DOHH2 (cell line): Measurements from ENCODE around the gene ESPL1.

Source experiments
- H3F3A ChIP-seq: fragments of 200-600 bp; sonication (generic), shearing (Covaris generic); 2 replicates; pipeline ENCODE4 v1.6.0; 2016; ENCODE audit warnings: antibody characterized with exemption, mild to moderate bottlenecking; ENCODE audit not compliant: control insufficient read depth, insufficient read depth
- H3K27ac ChIP-seq: fragments of 200-600 bp; sonication (generic); 2 replicates; pipeline ENCODE4 v1.5.1; 2014; ENCODE audit warnings: low read depth, mild to moderate bottlenecking, low read length, moderate library complexity
- H3K27me3 ChIP-seq: fragments of 200-600 bp; sonication (generic); 2 replicates; pipeline ENCODE4 v1.6.1; 2014; ENCODE audit warnings: mild to moderate bottlenecking, low read length, mixed read lengths; ENCODE audit not compliant: control insufficient read depth
- H3K36me3 ChIP-seq: fragments of 200-600 bp; sonication (generic); 2 replicates; pipeline ENCODE4 v1.6.1; 2014; ENCODE audit warnings: mild to moderate bottlenecking, low read length, moderate library complexity, mixed read lengths; ENCODE audit not compliant: control insufficient read depth
- H3K4me1 ChIP-seq: fragments of 200-600 bp; sonication (generic); 2 replicates; pipeline ENCODE4 v1.6.1; 2014; ENCODE audit warnings: mild to moderate bottlenecking, low read length, mixed read lengths; ENCODE audit not compliant: control insufficient read depth
- H3K4me2 ChIP-seq: fragments of 200-600 bp; sonication (generic); 2 replicates; pipeline ENCODE4 v1.6.0; 2014; ENCODE audit warnings: mild to moderate bottlenecking, low read length, moderate library complexity
- H3K4me3 ChIP-seq: fragments of 200-600 bp; sonication (generic); 2 replicates; pipeline ENCODE4 v1.5.1; 2014; ENCODE audit warnings: mild to moderate bottlenecking, low read length, mixed read lengths
- H3K79me2 ChIP-seq: fragments of 200-600 bp; sonication (generic); 2 replicates; pipeline ENCODE4 v1.6.1; 2014; ENCODE audit warnings: mild to moderate bottlenecking, low read length, mixed read lengths; ENCODE audit not compliant: control insufficient read depth
- H3K9me2 ChIP-seq: fragments of 200-600 bp; sonication (generic); replicated peaks from 2 replicates; pipeline ENCODE4 v1.6.1; 2014; ENCODE audit warnings: mild to moderate bottlenecking, low read length, mixed read lengths; ENCODE audit not compliant: control insufficient read depth
- H3K9me3 ChIP-seq: fragments of 200-600 bp; sonication (generic); 2 replicates; pipeline ENCODE4 v1.6.1; 2014; ENCODE audit warnings: antibody characterized with exemption, low read length, mixed read lengths; ENCODE audit not compliant: control insufficient read depth, insufficient read depth
- H4K20me1 ChIP-seq: fragments of 200-600 bp; sonication (generic); 2 replicates; pipeline ENCODE4 v1.6.0; 2014; ENCODE audit warnings: low read depth, mild to moderate bottlenecking, antibody characterized with exemption, low read length, moderate library complexity; ENCODE audit not compliant: control insufficient read depth, insufficient read depth
- EZH2phosphoT487 ChIP-seq: fragments of 200-600 bp; sonication (generic); IDR thresholded peaks from 2 replicates; pipeline ENCODE4 v1.6.1; 2017; ENCODE audit warnings: borderline replicate concordance, mild to moderate bottlenecking, antibody characterized with exemption, low read length, moderate library complexity, mixed read lengths
- TF ChIP-seq, protein P1 (sequence below): fragments of 200-600 bp; sonication (generic); IDR thresholded peaks from one replicate; pipeline ENCODE4 v1.5.1; 2014; ENCODE audit warnings: antibody characterized with exemption, mild to moderate bottlenecking, low read depth, low read length; ENCODE audit not compliant: poor library complexity, severe bottlenecking

Gene ESPL1

DNA sequence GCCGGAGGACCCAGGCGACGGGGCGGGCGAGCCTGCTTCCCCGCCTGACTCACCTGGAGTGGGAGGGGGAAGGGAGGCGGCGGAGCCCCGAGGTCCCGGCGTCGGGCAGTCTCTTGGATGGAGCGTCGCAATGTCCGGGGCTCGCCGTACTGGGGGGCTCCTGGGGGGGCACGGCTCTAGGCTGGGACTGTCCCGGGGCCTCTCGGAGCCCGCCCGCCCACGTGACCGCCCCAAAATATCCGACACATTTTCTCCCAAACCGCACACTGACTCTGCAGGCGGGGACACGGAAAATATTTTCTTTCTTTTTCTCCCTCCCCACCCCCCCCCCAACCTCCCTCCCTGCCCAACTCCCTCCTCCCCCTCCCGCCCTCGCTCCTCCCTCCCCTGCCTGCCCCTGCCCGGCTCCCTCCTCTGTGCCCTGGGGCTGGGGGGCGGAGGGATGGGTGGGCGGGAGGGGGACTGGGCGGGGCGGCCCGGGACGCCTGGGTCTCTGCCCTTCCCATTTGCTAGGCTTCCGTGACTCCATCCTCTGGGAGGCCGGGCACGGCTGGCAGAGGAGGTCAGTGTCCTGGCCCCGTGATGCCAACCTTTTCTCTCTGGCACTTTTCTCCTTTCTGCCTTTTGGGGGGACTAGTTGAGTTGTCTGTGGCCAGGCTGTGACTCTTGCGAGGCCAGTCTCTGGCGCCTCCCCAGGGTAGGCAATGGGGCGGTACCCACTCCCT, 36.0 kb upstream of the ESPL1 start, which contains the start of gene RARG:
TSS of gene RARG (minus strand) at position 289 of the 725 bp plus-strand sequence. CDS start 4,664 bp downstream, outside the sequence.
- Histone ChIP-seq H3K9me2 (no peaks in the 10 kb centered on the region), H3K79me2 (no peaks in the 10 kb centered on the region), H3K27ac (no peak within 1 kb of the TSS), H3K4me1 (peaks cover 16% of the 10 kb centered on the region), H3F3A (0 out of 2 replicates have a peak, but pooled peaks cover 2% of the 10 kb centered on the region), H3K9me3 (no peaks in the 10 kb centered on the region), H4K20me1 (no peaks in the 10 kb centered on the region), H3K36me3 (no peaks in the 10 kb centered on the region), H3K4me3 (peak within 1 kb of the TSS; percentile 73), H3K4me2 (peak within 1 kb of the TSS; percentile 87), H3K27me3 (peaks cover 61% of the 10 kb centered on the region)
- no peak for TF ChIP-seq EZH2phosphoT487
- TF ChIP-seq, protein P1, sequence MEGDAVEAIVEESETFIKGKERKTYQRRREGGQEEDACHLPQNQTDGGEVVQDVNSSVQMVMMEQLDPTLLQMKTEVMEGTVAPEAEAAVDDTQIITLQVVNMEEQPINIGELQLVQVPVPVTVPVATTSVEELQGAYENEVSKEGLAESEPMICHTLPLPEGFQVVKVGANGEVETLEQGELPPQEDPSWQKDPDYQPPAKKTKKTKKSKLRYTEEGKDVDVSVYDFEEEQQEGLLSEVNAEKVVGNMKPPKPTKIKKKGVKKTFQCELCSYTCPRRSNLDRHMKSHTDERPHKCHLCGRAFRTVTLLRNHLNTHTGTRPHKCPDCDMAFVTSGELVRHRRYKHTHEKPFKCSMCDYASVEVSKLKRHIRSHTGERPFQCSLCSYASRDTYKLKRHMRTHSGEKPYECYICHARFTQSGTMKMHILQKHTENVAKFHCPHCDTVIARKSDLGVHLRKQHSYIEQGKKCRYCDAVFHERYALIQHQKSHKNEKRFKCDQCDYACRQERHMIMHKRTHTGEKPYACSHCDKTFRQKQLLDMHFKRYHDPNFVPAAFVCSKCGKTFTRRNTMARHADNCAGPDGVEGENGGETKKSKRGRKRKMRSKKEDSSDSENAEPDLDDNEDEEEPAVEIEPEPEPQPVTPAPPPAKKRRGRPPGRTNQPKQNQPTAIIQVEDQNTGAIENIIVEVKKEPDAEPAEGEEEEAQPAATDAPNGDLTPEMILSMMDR: no peak

DNA sequence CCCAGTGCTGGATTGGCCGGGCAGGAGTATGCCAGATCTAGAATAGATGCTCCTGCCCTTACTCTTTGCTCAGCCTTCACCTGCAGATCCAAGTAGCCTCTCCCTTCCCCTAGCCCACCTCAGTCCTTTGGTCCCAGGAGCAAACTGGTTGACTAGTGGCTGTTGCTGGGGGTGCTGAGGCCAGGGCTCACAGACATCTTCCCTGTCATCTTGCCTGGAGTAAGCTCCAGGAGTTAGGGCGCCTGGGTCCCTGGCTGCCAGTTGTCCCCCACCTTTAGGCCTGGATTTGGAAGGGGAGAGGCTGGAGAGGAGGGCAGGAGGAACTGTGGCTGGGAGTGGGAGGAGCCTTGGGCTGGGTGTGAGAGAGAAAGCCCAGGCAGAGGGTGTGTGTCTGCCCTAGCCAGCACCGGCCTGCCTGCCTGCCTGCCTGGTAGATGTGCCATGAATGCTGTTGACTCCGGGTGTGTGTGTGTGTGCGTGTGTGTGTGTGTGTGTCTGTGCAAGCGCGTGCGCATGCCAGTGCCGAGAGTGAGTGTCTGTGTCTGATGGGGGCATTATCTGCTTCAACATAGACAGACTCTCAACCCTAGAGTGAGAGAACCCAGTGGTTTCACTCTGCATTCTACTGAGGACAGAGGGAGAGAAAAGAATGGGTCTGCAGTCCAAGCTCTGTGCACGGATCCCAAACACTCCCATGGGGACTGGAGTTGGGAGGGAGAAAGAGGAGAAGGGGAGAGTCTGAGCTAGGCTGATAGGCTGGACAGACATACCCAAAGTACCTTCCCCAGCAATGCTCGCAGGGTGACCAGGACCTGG, 35.2 kb upstream of the ESPL1 start:
- Histone ChIP-seq H4K20me1 (no peaks in the 10 kb centered on the region), H3K4me1 (peaks cover 16% of the 10 kb centered on the region), H3K9me3 (no peaks in the 10 kb centered on the region), H3K27me3 (peaks cover 67% of the 10 kb centered on the region), H3F3A (0 out of 2 replicates have a peak, but pooled peaks cover 2% of the 10 kb centered on the region), H3K9me2 (no peaks in the 10 kb centered on the region), H3K27ac (no peak overlapping the region), H3K4me3 (peak overlapping the region; percentile 73), H3K36me3 (no peaks in the 10 kb centered on the region), H3K4me2 (peak overlapping the region; percentile 87), H3K79me2 (no peaks in the 10 kb centered on the region)
- no peak for TF ChIP-seq EZH2phosphoT487

DNA sequence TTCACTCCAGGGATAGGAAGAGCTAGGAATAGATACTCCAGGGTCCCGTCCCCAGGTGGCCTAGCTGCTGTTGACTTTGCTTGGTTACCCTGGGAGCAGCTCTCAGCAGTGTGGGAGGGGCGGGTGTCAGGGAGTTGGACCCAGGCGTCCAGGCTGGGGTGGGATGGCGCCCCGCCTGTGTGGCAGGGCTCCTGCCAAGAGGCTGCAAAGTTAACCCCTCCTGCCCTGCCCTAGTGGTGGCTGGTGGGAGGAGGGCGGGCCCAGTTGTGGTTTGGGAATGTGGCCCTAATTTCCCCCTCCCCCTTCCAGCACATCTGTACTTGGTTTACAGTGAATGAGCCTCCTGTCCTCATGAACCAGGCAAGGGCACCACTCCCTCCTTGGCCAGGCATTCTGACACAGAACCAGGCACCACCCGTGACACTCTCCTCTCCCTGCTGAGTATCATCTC, 34.4 kb upstream of the ESPL1 start:
- TF ChIP-seq, protein P1: no peak
- no peak for TF ChIP-seq EZH2phosphoT487
- no peak overlapping the region for H3K4me2 ChIP-seq
- no peak overlapping the region for H3K4me3 ChIP-seq
- no peaks in the 10 kb centered on the region for H3K79me2 ChIP-seq
- H3K9me2 ChIP-seq: no peaks in the 10 kb centered on the region
- no peaks in the 10 kb centered on the region for H3K9me3 ChIP-seq
- H3K4me1 ChIP-seq: peaks cover 16% of the 10 kb centered on the region
- no peaks in the 10 kb centered on the region for H4K20me1 ChIP-seq
- 0 out of 2 replicates have a peak, but pooled peaks cover 2% of the 10 kb centered on the region for H3F3A ChIP-seq
- H3K27me3 ChIP-seq: peaks cover 67% of the 10 kb centered on the region
- H3K36me3 ChIP-seq: no peaks in the 10 kb centered on the region
- H3K27ac ChIP-seq: no peak overlapping the region
